NCI-H1930 (cell line): Measurements from ENCODE around the gene WDR41.

Source experiments
- DNase-seq, 2 experiments: peaks; one replicate each; lab custom pipeline; 2025; lab: John Stamatoyannopoulos, UW

WDR41 gene

DNA sequence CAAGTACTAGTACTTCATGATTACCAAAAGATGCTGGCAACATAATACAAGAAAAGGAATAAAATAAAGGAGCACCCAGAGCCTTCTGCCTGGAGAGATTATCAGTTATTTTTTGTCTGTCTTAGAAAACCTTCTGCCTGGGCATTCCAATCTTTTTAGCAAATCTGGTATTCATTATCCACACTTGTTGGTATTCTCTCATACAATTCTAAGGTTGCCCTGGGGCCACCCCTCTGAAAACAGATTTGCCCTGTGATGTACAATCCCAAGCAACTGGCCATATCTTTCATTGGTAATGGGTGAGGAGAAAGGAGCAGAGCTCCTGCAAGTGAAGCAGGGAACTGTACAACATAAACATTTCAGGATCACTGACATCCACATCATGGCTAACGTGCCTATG is 47.8 kb downstream of the WDR41 start:
- DNase-seq, result no peak

DNA sequence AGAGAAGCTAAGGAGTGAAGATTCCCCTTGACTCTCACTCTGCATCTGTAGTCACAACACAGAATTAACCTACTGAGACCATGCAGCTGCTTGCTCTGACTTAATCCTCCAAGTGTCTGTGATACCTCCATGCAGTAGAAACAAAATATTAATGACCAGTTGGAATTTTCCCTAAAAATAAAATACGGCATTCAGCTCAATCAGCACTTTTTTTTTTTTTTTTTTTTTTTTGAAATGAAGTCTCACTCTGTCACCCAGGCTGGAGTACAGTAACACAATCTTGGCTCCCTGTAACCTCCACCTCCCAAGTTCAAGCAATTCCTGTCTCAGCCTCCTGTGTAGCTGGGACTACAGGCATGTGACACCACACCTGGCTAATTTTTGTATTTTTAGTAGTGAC is 48.4 kb downstream of the WDR41 start:
- no peak for DNase-seq

DNA sequence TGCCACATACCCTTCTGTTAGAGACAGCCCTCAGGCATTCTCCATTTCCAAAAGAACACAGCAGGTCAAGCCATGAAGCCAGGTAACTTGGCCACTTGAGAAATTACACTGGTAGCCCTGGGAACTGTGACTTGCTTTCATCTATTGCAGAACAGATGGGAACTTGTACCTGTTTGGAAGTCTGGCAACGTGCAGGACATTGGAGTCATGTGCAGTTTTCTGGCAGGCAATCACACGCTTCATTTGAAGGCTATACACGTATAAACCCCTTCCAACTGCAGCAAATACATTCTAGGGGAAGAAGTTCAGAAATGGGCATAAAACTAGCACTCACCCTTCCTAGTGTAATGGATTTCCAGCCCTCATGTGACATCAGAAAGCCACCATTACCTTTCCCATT is 54.0 kb downstream of the WDR41 start:
- DNase-seq, result no peak

DNA sequence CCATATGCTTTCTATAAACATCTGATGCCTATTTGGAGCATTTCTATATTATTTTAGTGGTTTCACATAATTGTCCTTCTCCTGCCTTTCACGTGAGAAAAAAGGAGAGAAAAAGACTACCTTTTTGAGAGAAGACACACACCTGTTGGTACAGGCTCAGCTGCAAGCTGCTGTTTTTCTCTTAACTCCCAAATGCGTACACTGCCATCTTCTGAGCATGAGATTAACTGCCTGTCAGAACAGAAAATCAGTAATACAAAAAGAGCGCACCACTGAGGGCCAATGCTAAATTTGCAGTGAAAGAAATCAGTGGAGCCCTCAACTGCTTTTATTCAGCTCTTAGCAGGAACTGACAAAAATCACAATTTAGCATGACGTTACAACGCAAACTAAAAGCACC is 54.9 kb downstream of the WDR41 start:
- DNase-seq, result no peak

DNA sequence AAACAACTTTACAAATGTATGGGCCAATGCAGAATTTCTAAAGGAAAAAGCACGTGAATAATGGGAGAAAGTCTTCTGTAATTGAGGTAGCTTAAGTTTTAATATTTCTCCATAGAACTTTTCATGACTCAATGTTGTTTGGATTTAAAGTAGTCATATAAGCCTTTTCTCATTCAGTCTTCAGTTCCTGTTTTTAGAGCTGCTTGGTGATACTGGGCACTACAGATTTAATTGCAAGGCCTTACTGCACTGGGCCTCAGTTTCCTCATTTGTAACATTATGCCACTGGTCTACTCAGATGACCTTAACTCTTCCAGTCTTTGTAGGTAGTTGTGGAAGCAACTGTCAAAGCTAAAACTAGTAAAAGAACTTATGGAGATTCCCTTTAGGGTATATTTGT is 60.4 kb downstream of the WDR41 start:
- no peak for DNase-seq

DNA sequence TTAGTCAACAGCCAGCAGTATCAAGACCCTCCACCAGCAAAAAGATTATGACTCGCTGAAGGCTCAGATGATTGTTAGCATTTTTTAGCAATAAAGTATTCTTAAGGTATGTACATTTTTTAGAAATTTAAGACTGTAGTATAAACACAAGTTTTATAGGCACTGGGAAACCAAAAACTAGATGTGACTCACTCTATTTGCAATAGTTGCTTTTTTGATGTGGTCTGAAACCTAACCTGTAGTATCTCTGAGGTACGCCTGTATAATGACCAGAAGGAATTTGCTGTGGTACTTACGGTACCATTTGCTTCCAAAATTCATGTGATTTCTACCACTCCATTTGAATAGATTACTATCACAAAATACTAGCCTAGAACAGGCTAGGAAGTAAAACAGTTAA is 60.8 kb downstream of the WDR41 start:
- no peak for DNase-seq

DNA sequence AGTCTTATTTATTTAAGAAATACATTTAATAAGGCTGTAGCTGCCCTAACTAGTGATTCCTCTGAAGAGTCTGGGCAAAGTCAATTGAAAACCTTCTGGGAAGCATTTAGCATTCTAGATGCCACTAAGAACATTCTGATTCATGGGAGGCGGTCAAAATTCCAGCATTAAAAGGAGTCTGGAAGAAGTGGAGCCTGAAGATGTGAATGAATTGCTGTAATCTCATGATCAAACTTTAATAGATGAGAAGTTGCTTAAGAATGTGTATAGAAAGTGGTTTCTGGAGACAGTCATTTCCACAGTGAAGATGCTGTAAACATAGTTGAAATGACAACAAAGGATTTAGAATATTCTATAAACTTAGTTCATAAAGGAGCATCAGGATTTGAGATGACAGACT is 61.4 kb downstream of the WDR41 start:
- no peak for DNase-seq

DNA sequence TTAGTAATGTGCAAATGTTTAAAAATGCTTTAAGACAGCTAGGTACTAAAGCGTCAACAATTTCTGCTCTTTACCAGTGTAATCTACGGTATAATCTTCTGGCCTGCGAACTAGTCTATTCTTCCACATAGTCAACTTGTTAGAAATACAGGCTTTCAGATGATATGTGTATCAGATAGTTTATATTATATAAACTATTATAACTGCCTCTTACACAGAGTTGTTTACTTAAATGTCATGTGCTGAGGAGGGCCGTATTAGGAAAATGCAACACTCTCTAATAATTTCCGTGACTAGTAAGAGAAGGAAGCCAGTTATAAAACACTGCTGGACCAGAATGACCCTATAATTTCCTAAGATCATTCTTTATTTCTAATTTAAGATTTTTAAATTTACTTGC is 63.6 kb downstream of the WDR41 start:
- no peak for DNase-seq

DNA sequence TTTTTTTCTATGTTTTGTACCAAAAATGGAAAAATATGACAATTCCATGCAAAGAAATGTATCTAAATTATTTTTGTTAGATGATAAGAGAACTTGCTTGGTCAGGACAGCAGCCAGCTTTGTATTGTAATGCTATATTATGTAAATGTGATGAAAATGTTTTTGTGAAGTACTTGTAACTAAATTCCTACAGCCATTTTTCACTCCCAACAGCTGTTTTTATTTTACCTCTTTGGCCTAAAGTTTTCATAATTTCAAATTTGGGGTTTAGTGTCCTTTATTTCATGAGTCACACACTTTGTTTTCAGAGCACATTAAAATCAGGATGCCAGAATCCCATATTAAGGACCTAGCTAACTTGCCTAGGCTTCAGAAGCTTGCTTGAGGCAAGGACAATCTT is 64.1 kb downstream of the WDR41 start:
- no peak for DNase-seq

DNA sequence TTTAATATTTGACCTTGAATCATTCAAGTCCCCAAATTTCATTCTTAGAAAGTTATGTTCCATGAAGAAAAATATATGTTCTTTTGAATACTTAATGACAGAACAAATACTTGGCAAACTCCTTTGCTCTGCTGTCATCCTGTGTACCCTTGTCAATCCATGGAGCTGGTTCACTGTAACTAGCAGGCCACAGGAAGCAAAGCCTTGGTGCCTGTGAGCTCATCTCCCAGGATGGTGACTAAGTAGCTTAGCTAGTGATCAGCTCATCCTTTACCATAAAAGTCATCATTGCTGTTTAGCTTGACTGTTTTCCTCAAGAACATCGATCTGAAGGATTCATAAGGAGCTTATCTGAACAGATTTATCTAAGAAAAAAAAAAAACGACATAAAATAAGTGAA is 65.4 kb downstream of the WDR41 start:
- DNase-seq, result no peak

DNA sequence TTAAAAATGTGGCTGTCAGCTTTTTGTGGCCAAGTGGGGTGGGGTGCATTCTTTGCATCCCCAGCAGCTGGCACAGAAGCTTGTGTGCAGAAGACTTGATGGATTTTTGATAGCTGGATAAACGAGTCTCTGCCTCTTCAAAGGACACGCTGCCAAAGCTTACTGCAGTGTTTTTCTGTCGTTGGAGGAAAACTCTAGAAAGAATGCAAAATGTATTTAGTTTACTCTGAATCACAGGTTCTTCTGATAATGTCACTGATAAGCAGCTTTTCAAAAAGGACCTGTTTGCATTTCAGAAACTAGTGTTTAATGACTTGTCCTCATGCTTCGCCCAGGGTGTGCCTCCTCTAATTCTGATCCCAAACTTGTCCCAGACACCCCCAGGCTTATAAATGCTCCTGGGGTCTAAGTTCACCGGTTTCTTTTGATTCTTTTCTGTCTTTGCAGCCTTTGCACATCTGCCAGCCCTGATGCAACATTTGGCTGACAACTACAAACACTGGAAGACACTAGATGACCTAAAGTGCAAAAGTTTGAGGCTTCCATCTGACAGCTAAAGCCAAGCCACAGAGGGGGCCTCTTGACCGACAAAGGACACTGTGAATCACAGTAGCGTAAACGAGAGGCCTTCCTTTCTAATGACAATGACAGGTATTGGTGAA is 66.0 kb downstream of the WDR41 start:
- no peak for DNase-seq

DNA sequence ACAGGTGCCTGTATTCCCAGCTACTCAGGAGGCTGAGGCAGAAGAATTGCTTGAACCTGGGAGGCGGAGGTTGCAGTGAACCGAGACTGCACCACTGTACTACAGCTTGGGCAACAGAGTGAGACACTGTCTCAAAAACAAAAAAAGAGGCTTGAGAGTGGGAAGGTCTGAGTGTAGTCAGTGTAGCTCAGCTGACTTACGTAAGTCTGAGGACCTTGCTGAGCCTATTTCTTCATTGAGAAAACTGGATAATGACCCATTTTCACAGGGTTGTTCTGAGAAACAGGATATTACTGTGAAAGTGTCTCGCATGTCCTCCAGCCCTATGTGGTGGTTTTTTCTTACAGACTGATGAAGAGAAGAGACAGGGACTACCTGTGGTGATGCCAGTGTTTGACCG is 66.7 kb downstream of the WDR41 start:
- no peak for DNase-seq

DNA sequence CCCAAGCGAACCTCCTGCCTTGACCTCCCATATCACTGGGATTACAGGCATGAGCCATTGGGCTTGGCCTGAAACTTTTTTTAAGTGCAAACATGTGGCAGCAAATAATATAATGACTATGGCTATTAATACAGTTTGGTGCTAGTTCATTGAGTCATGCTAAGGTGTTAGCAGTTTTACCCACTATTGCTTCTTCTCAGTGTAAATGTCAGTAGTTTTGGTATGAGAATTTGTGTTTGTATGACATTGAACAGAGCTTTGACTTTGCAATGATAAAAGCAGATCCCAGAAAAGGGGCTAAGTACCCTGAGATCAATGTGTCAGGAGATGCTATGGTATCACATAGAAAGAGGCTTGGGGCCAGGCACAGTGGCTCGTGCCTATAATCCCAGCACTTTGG is 67.2 kb downstream of the WDR41 start:
- DNase-seq, result no peak

DNA sequence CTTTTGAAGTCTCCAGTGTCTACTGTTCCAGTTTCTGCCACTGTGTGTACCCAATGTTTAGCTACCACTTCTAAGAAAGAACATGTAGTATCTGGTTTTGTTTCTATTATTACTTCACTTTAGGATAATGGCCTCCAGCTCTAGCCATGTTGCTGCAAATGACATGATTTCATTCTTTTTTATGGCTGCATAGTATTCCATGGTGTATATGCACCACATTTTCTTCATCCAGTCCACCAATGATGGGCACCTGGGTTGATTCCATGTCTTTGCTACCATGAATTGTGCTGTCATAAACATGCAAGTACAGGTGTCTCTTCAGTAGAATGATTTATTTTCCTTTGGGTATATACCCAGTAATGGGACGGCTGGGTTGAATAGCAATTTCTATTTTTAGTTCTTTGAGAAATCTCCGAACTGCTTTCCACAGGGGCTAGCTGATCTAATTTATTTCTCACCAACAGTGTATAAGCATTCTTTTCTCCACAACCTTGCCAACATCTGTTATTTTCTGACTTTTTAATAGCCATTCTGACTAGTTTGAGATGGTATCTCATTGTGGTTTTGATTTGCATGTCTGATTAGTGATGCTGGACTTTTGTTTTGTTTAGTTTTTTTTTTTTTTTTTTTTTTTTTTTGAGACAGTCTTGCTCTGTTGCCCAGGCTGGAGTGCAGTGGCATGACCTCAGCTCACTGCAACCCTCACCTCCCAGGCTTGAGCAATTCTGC is 68.9 kb downstream of the WDR41 start:
- DNase-seq, result no peak

DNA sequence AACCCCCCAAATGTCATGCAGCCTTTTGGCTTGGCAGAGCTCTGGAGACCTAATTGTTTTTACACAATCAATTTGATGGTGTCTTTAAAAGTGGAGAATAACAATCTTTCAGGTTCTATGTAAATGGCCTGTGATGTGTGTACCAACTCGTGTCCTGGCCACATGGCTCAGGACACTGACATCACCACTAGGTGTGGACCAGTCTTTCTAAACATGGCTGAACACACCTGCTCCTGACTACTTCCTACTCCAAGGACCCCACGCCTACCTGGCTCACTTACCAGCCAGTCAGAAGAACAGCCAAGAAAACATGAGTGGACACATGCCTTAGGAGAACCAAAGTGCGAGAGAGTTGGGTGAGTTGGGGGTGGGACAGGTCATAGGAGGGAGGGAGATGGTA is 71.2 kb downstream of the WDR41 start:
- no peak for DNase-seq

DNA sequence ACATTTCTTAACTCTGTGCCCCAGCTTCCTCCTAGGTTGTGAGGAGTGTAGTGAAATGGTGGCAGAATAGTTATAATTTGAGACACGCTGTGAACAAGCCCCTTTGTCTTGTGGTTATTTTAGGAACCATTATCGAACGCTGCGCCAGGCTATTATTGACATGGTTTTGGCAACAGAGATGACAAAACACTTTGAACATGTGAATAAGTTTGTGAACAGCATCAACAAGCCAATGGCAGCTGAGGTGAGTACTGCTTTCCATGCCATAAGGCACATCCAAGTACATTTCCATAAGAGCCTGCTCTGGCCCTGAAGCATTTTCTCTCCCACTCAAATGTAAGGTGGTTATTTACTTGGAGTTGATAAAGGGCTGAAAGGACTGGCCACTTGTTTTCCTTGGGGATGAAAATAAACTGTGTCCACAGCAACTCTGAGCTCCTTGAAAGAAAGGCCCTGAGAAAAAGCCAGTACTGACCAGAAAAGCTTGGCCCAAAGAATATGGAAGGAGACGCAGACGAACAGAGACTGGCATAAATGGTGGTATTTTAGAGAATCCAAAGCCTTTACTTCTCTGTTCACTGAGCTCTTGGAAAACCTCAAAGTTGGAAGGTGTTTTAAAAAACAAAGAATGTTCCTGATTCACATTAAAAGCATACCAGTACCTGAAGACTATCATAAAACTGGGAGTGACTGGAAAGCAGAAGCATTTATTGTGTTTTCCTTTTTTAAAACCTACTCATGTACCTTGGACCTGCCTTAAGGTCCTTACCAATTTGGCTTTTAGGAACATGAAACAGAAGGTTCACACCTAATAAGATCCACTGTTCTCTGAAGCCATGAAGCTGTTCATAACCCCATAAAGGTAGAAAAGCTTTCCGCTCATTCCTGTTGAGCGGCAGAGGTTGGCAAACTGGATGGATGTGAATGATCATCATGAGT is 72.2 kb downstream of the WDR41 start:
- no peak for DNase-seq

DNA sequence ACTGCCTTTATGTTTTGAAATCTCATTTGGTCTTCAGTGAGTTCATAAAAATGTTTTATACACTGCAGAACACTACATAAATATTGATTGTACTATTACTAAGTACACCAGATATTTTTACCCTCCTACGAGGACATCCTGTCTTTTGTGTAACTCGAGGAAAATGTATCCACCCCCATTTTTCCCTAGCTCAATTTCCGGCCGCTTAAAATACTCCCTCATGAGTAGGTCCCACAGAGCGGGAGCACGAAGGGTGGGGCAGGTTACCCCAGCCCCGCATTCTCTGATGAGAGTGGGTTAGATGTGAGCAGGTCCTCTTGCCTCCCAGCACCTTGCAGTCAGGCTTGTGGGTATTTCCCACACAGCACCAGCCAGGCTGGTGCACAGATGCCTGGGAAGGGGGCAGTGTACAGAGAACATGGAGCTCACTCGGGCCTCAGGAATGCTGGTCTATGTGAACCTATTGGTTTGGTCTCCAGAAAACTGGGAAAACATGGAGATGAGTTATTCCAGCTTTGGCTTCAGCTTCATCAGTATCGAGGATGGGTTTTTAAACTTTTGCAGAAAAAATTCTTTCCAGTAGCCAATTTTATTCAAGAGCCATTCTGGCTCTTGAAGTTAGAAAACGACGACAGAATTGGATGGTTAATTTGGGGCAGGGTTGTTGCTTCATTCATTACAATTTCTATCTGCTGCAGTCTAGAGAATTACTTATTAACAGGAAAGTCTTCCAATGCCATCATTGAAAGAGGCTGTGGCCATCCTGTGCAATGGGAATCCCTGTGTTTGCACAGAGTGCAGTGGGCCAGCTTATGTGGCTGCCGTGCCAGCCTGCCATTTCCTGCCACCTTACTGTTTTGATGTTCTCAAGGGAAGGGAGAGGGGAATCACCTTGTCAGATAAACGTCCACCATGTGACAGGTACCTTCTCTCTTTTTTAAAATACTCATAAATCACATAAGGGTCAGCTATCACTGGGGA is 73.2 kb downstream of the WDR41 start:
- DNase-seq, result no peak

DNA sequence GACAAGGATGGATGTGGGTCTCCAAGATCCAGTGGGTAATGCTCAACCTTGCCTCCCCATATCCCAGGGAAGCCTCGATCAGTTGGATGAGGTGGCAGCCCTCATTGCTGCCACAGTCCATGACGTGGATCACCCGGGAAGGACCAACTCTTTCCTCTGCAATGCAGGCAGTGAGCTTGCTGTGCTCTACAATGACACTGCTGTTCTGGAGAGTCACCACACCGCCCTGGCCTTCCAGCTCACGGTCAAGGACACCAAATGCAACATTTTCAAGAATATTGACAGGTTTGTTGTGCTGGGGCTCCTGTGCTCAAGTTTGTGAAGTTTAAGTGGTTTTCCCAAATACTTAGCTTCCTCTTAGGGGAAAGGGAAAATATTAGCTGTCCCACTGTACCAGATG is 74.0 kb downstream of the WDR41 start:
- no peak for DNase-seq

DNA sequence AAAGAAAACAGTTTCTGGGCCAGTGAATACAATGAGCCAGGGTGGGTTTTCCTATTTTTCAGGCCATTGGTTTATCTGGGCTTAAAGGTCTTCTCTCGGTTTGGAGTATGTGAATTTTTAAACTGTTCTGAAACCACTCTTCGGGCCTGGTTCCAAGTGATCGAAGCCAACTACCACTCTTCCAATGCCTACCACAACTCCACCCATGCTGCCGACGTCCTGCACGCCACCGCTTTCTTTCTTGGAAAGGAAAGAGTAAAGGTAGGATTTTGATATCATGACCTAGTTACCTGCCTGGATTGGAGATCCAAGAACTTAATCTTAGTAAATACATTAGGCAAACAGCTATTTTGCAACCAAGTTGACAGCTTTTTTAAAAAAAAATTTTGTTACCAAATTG is 79.1 kb downstream of the WDR41 start:
- no peak for DNase-seq

DNA sequence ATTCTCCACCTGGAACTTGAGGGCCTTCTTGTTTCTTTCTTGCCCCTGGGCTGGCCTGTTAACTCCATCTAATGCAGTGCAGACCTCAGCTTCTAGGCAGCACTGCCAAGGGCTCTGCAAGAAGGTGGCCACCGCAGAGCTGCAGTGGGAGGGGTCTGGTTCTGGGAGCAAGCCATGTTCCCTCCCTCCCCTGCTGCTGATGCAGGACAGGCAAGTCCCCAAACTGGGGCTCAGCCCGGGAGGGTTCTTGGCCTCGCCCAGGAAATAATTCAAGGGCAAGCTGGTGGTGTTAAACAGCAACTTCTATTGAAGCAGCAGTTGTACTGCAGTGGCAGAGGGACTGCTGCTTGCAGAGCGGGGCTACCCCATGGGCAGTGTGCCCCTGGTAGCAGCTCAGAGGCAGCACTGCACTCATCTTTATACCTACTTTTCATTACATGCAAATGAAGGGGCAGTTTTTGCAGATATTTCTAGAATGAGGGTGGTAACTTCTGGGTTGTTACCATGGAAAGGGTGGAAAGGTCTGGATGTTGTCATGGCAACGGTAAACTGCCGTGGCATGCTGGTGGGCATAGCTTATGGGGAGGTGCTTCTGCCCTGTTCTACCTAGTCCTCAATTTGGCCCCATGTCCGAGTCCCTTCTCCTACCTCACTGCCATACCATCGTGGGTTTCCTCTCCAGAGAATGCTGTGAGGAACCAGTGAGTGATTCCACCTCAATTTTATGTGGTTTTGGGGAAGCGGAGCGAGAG is 82.1 kb downstream of the WDR41 start:
- DNase-seq, result no peak

DNA sequence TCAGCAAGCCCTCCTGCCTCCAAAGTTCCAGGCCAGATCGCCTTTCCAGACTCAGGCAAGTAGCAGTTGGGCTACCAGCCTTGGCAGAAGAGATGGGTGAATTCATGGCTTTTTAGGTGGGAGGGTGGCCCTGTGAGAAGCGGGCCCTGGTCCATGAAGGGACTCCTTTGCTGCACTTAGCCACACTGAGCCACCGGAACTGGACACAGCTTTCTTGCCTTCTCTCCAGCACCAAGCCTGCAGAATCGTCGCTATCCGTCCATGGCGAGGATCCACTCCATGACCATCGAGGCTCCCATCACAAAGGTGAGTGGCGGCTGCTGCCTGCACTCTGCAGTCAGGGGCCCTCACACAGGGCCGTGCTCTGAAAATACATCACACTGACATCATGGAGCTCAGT is 85.0 kb downstream of the WDR41 start:
- no peak for DNase-seq
